ENCODE measurements around the gene MRM3.

DNA sequence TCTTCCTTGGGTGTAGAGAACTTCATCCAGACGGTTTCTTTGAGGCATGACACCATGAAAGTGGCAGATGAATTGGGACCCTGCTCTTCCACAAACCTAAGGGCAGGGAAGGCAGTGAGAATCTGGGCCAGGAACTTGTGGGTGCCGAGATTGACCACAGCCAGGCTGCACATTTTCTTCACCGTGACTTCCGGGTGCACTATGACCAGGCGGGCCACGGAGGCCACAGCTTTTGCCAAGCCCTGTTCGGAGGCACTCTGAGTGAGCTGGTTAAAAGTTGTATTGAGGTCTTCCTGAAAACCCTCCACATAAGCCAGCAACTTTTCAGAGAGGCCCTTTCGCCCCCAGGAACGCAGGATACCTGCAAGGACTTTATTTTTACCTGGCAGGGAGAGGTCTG, 36.0 kb upstream of the MRM3 start:
- TF ChIP-seq ZNF384 (IDR thresholded peaks at IDR 0.05): no peak
- no peak for TF ChIP-seq FOXK2 (IDR thresholded peaks at IDR 0.05)
- no peak for TF ChIP-seq SP1 (IDR thresholded peaks at IDR 0.05)
